ACHN (cell line): ENCODE measurements around the gene EPHA8.

Source experiments
- DNase-seq: peaks from one replicate; pipeline ENCODE4 v3.0.0-alpha.2; 2015
- in situ Hi-C: cut with HindIII; loops from 2 replicates; pipeline ENCODE4 v1.10.0; 2017; ENCODE audit warnings: low sequenced_read_pairs, low pct_ligation_motif_present, low pct_unique_long_range_greater_than_20kb

EPHA8 gene

DNA sequence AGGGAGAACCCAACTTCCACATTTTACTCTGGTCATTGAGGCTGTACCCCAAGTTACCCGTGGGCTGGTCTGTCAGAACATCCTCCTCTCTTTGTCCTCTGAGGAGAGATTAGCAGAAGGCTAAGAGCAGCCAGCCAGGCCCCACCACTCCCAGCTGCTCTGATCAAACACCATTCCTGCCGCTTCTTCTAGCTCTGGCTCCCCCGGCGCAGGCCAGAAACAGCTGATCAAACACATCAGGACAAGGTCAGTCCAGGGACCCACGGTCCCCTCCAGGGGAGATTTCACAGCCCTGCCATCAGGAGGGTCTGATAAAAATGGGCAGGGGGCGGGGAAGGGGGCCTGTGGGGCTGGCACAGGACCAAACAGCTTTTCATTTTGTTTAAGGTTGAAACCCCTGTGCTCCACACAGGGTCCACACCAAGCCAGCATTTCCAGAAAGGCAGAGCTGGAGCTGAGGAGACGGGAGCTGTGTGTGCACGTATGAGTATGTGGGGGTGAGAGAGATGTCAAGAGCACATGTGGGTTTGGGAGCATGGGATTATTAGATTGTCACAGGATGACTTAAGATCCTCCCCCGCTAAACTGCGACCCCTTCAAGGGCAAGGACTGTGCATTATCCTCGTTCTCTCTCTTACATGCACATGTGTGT, 29.9 kb upstream of the EPHA8 start:
- in situ Hi-C loops, result no loop called here
- no peak for DNase-seq

- in situ Hi-C loops, result no loop called here
- no peak for DNase-seq
Observed at GRCh38 chr1:22534951-22535350, 28.3 kb upstream of the EPHA8 start.

GRCh38 chr1:22535399-22535798, 27.9 kb upstream of the EPHA8 start:
- in situ Hi-C loops, result no loop called here
- no peak for DNase-seq

DNA sequence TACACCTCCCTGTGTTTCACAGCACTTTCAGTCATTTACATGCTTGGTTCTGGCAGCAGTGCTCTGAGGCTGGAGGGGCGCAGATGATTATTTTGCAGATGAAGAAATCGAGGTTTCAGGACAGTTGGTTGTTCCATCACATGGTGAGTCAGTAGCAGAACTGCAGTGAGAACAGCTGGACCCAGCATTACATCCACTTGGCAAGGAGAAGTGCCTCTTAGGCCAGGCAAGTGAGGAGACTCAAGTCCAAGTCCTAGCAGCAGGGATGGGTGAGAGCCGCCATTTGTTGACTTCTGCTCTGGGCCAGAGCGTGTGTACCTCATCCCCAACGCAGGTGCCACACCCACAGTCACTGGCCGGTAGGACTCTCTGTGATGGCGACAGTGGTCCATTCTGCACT, 26.8 kb upstream of the EPHA8 start:
- no peak for DNase-seq
- in situ Hi-C loops, result no loop called here

DNA sequence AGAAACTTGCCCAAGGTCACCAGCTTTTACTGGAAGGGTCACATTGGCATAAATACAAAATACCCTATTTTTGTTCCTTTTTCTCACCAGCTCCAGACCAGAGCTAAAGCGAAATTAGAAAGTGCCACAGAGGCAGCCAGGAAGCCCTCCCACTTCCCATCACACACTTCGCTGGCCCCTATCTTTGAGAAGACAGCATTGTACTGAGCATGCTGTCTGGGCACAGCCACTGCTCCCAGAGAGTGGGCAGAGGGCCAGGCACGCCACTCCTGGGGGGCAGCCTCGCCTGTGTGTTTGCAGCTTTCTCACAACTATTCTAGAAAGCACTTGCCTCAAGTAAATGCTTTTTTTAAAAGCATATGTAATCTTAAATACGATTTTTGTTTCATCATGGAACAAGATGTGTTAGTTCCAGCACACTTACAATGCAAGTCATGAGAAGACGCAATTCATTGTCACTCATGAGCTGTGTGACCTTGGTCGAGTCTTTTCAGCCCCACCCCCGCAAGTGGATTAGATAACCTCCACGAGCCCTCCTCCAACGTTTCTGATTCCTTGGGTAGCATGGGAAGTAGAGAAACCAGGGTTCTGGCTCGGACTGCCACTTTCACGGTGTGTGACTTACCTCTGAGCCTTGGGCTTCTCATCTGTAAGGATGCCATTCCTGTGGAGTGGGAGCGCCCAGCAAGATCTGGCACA, 25.7 kb upstream of the EPHA8 start:
- in situ Hi-C loops, result no loop called here

GRCh38 chr1:22539510-22540118, 23.7 kb upstream of the EPHA8 start:
- in situ Hi-C loops, result no loop called here
- no peak for DNase-seq

More for the DNA sequence above, 25.7 kb upstream of the EPHA8 start:
- no peak for DNase-seq

DNA sequence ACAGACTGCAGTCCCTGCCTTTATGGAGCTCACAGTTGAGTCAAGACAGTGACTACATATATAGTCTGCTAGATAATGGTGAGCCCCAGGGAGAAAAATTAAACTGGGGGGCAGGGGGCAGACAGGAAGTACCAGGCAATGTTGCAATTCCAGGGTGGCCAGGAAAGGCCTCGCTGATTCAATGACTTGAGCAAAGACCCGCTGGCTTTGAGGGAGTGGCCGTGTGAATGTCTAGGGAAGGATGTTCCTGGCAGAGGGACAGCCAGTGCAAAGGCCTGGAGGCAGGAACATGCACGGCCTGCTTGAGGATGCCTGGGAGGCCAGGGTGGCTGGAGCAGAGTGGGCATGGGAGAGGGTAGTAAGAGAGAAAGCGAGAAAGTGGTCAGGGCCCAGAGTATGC, 23.0 kb upstream of the EPHA8 start:
- in situ Hi-C loops, result no loop called here

GRCh38 chr1:22542886-22543285, 20.4 kb upstream of the EPHA8 start:
- DNase-seq, result no peak
- in situ Hi-C loops, result no loop called here

More for the DNA sequence above, 23.0 kb upstream of the EPHA8 start:
- no peak for DNase-seq

GRCh38 chr1:22543679-22544078, 19.6 kb upstream of the EPHA8 start:
- no peak for DNase-seq
- in situ Hi-C loops, result no loop called here

GRCh38 chr1:22544606-22545005, 18.7 kb upstream of the EPHA8 start:
- in situ Hi-C loops, result no loop called here
- DNase-seq, result no peak

DNA sequence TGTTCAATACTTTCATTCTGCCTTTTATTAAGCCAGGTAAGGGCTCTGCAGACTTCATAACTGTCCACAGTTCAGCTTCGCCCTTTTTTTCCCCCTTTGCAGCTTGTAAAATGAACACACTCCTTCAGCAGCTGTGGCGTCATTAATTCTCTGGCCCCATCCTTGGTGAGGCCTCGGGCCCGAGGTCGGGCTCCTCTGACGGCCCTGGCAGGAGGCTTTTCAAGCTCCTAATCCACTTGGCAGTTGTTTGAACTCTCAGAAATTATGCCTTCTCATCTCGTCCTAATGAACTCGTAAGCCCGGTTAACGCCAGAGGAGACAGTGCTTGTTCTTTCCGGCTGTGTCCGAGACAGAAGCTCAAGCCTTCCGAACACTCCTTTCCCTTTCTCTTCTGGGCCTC, 18.1 kb upstream of the EPHA8 start:
- DNase-seq, result no peak
- in situ Hi-C loops, result no loop called here

DNA sequence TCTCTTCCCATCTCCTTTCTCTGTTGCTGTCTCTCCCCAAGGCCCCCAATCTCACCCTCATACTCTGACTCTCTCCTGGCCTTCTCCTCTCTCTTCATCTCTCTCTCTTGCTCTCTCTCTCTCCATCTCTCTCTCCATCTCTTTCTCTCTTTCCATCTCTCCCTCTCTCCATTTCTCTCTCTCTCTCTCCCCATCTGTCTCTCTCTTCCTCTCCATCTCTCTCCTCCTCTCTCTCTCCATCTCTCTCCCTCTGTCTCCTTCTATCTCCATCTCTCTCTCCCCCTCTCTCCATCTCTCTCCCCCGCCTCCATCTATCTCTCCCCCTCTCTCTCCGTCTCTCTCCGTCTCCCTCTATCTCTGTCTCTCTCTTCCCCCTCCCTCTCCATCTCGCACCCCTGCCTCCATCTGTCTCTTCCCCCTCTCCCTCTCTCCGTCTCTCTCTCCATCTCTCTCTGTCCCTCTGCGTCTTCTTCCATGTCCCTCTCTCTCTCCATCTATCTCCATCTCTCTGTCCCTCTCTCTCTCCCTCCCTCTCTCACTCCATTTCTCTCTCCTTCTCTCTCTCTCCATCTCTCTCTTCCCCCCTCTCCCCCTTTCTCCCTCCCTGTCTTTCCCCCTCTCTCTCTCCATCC, 16.0 kb upstream of the EPHA8 start:
- DNase-seq, result no peak
- in situ Hi-C loops, result no loop called here

GRCh38 chr1:22547818-22548462, 15.3 kb upstream of the EPHA8 start:
- DNase-seq, result no peak
- in situ Hi-C loops, result no loop called here

- in situ Hi-C loops, result no loop called here
- no peak for DNase-seq
Observed at GRCh38 chr1:22550021-22550420, 13.3 kb upstream of the EPHA8 start.

- in situ Hi-C loops, result no loop called here
- DNase-seq, result no peak
Observed at GRCh38 chr1:22551591-22551990, 11.7 kb upstream of the EPHA8 start.

DNA sequence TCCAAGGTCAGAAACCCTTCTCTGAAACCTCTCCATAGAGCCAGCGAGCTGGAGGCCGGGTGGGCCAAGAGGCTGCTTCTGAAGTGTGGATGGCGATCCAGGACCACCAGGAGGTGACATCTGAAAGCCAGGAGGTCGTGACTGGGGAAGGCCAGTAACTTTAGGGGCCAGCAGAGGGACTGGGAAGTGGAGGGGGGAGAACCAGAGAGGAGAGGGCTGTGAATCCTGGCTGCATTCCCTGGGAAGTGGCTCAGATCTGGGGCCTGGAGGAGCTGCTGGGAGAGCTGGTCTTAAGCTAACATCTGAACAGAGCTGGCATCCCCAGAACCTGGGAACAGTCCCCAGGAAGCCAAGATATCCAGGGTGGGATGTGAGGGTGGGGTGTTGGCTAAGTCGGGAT, 11.3 kb upstream of the EPHA8 start:
- DNase-seq, result no peak
- in situ Hi-C loops, result no loop called here

- DNase-seq, result no peak
- in situ Hi-C loops, result no loop called here
Observed at GRCh38 chr1:22553104-22553880, 10.0 kb upstream of the EPHA8 start.

DNA sequence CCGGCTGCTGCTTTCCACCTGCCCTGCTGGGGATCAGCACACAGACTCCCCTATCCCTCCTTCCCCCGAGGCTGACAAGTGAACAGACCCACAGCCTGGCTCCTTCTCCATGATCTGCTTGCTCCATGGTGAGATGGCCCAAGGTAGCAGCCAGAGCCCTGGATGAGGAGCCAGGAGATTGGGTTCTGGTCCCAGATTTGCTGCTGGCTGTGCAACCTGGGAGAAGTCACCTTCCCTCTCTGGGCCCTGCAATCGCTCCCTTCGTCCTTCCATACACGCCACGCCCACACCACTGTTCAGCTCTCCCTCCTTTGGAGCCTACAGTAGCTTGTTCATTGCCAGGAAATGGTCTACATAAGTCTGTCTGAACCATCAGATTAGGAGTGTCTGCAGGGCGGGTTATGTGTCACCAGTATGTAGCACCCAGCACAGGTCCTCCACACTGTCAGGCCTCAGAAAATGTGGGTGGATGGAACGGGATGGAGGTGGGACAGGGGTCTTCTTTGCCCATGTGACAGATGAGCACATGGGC, 9.2 kb upstream of the EPHA8 start:
- no peak for DNase-seq
- in situ Hi-C loops, result no loop called here
